Retinal pigment epithelial cell (primary cell): ENCODE results near the gene KIAA0408.
"Not testable (repeated sequence)": the region's sequence is repeated elsewhere in the genome, so short reads cannot be mapped to it uniquely, and the experiment has no call there.

Experiments
- DNase-seq: peaks from one replicate; pipeline ENCODE4 v3.0.0-alpha.2; 2010; ENCODE audit warnings: low read depth
- H3K4me3 ChIP-seq: 2 replicates; pipeline ENCODE4 v1.5.1; 2011; ENCODE audit warnings: mild to moderate bottlenecking, low read length, control low read depth, moderate library complexity
- CTCF ChIP-seq: conservative IDR thresholded peaks from 2 replicates; pipeline ENCODE4 v1.5.1; 2011; ENCODE audit warnings: low read depth, low read length, control low read depth, inconsistent platforms

The KIAA0408 gene

GRCh38 chr6:127439718-127440117, 19.5 kb downstream of the KIAA0408 start:
- TF ChIP-seq CTCF: no peak
- DNase-seq: no peak
- H3K4me3 ChIP-seq: no peak overlapping the region

GRCh38 chr6:127436578-127437110, 22.5 kb downstream of the KIAA0408 start:
- no peak for DNase-seq
- no peak for TF ChIP-seq CTCF

GRCh38 chr6:127435626-127436220, 23.5 kb downstream of the KIAA0408 start:
- H3K4me3 ChIP-seq: no peak overlapping the region
- TF ChIP-seq CTCF: no peak
- DNase-seq: no peak

More at GRCh38 chr6:127436578-127437110, 22.5 kb downstream of the KIAA0408 start:
- H3K4me3 ChIP-seq: no peak overlapping the region

GRCh38 chr6:127434651-127435050, 24.5 kb downstream of the KIAA0408 start:
- no peak for TF ChIP-seq CTCF
- H3K4me3 ChIP-seq: no peak overlapping the region
- no peak for DNase-seq

GRCh38 chr6:127428562-127428961, 30.6 kb downstream of the KIAA0408 start:
- not testable (repeated sequence) for H3K4me3 ChIP-seq, DNase-seq

GRCh38 chr6:127423921-127424320, 35.3 kb downstream of the KIAA0408 start:
- no peak for TF ChIP-seq CTCF
- no peak overlapping the region for H3K4me3 ChIP-seq
- DNase-seq: no peak

GRCh38 chr6:127421164-127421563, 38.0 kb downstream of the KIAA0408 start:
- not testable (repeated sequence) for H3K4me3 ChIP-seq, DNase-seq

GRCh38 chr6:127420556-127420955, 38.6 kb downstream of the KIAA0408 start:
- TF ChIP-seq CTCF: peak; percentile 67
- H3K4me3 ChIP-seq: no peak overlapping the region
- peak; percentile 66 for DNase-seq
